Measurements from ENCODE around the gene CZIB.

DNA sequence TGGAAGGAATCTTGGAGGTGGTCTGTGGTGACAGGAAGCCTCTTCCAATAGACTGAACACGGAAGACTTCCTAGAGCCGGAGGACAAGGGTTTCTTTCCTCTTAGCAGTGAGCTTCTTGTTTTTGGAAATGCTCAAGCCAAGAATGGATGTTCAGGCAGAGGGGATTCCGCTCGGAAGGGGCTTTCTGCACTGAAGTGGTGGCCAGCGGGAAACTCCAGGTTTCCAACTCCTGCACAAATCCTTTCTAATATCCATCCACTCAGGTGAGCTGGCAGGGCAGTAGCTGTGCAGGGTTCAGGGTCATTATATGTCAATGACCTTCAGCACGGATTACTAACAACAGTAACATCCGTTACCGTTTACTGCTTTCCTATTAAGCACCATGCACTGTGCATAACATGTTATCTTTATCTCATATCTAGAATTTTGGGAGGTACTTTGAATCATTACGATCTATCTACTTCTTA, 24.4 kb downstream of the CZIB start:
- TF ChIP-seq POLR2A (IDR thresholded peaks at IDR 0.05; ENCODE audit: extremely low read depth, insufficient read length) (no peak), MYC (IDR thresholded peaks at IDR 0.05; ENCODE audit: low read depth, low read length) (no peak)
- TF ChIP-seq, protein P1, sequence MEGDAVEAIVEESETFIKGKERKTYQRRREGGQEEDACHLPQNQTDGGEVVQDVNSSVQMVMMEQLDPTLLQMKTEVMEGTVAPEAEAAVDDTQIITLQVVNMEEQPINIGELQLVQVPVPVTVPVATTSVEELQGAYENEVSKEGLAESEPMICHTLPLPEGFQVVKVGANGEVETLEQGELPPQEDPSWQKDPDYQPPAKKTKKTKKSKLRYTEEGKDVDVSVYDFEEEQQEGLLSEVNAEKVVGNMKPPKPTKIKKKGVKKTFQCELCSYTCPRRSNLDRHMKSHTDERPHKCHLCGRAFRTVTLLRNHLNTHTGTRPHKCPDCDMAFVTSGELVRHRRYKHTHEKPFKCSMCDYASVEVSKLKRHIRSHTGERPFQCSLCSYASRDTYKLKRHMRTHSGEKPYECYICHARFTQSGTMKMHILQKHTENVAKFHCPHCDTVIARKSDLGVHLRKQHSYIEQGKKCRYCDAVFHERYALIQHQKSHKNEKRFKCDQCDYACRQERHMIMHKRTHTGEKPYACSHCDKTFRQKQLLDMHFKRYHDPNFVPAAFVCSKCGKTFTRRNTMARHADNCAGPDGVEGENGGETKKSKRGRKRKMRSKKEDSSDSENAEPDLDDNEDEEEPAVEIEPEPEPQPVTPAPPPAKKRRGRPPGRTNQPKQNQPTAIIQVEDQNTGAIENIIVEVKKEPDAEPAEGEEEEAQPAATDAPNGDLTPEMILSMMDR (IDR thresholded peaks at IDR 0.05; ENCODE audit: low read depth, low read length) = no peak

Measured in NB4 (cell line).